Measurements from ENCODE around the gene PDLIM7. TPM values are rescaled to one million over a fixed set of nuclear protein-coding genes. Genes with fewer than 3 reads are reported as not detected.

Gene PDLIM7
- total and polyA plus RNA-seq, 2 of the 4 experiments (the other 2 are of a cell fraction), result 70.4 to 534 TPM

DNA sequence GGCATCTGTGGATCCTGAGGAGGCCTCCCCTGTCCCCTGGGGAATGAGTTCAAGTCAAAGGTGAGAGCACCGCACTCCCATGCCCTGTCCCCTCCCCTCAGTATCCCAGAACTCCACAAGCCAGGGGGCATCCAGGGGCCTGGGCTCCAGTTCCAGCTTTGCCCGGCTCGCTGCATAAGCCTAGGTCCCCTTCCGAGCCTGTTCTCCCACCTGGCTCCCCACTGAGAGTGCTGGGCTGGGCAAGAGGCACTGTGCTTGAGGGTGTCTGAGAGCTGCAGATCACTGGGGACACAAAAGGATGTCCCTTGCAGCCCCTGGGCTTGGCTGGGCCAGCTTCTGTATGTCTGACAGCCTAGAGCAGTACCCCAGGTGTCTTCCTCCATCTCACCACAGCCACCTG is 7.7 kb upstream of the PDLIM7 start:
- peaks cover 6% of the 10 kb centered on the region for H3K36me3 ChIP-seq (ENCODE audit: control insufficient read depth, insufficient read depth, low read length)
- H3K14ac ChIP-seq (replicated peaks; ENCODE audit: low read depth, low read length), result no peak overlapping the region
- no peak overlapping the region for H2AFZ ChIP-seq (replicated peaks; ENCODE audit: low read length, poor library complexity)
- H3K4ac ChIP-seq (ENCODE audit: low read depth, low read length), result no peak overlapping the region
- WGBS, 2 experiments (ENCODE audit: extremely low coverage in 2 of 2, insufficient read length in 1 of 2), result no CpG with 5 or more reads among the region's 4 CpGs
- no peak overlapping the region for H4K91ac ChIP-seq (ENCODE audit: insufficient read depth, low read depth, low read length)
- H2BK15ac ChIP-seq (ENCODE audit: low read depth, low read length), result no peak overlapping the region
- H4K8ac ChIP-seq (ENCODE audit: low read depth in 2 of 2, low read length in 2 of 2), result no peak overlapping the region
- H3K9me3 ChIP-seq (ENCODE audit: control insufficient read depth, insufficient read depth, low read length), result no peaks in the 10 kb centered on the region
- H4K20me1 ChIP-seq (ENCODE audit: insufficient read depth, low read length), result no peaks in the 10 kb centered on the region
- dilution Hi-C loops (cut with HindIII; ENCODE audit: low sequenced_read_pairs, unreplicated experiment) (no loop called here), intact Hi-C loops (cut with micrococcal nuclease) (no loop called here), in situ Hi-C loops (cut with MboI; ENCODE audit: low sequenced_read_pairs) (no loop called here)
- no peak overlapping the region for H3K4me2 ChIP-seq (ENCODE audit: low read depth, low read length)
- H2AK5ac ChIP-seq (ENCODE audit: low read depth, low read length), result no peak overlapping the region
- H3K27ac ChIP-seq (ENCODE audit: insufficient read depth, low read length), result no peak overlapping the region
- no peak overlapping the region for H3K9ac ChIP-seq (ENCODE audit: low read depth, low read length)
- no peak overlapping the region for H3K23ac ChIP-seq (ENCODE audit: low read depth, low read length)
- no peak overlapping the region for H3K18ac ChIP-seq (ENCODE audit: low read depth, low read length)
- no peak for TF ChIP-seq RAD21 (IDR thresholded peaks at IDR 0.05; ENCODE audit: low read length)
- H3K56ac ChIP-seq (ENCODE audit: extremely low read depth, insufficient read depth, low read length), result no peak overlapping the region
- BruUV-seq (replicated peaks), result no TSS peak
- H2BK120ac ChIP-seq (ENCODE audit: low read depth, low read length), result no peak overlapping the region
- H2BK20ac ChIP-seq (ENCODE audit: low read depth, low read length), result no peak overlapping the region
- H2AK9ac ChIP-seq (replicated peaks; ENCODE audit: low read depth, low read length, poor library complexity), result no peak overlapping the region
- H4K5ac ChIP-seq (ENCODE audit: low read depth, low read length), result no peak overlapping the region
- no peak for DNase-seq
- no peaks in the 10 kb centered on the region for H3K9me1 ChIP-seq (ENCODE audit: insufficient read depth, low read length)
- CTCF ChIA-PET, result no interaction called here
- peaks cover 7% of the 10 kb centered on the region; the same call in 1 of the 2 replicates for H3K4me1 ChIP-seq (ENCODE audit: control insufficient read depth, insufficient read depth, low read length)
- POLR2A ChIA-PET (ENCODE audit: unreplicated experiment), result interaction anchor here (1.0 kb wide), 1 partner anchor 10 kb away, joined by 3 read pairs; no protein-coding TSS in a partner anchor
- ATAC-seq (ENCODE audit: low read depth), result no peak
- no peaks in the 10 kb centered on the region; a peak in 1 of 4 replicates for H3K79me1 ChIP-seq (ENCODE audit: low read depth in 1 of 2, low read length in 2 of 2)
- H3K27me3 ChIP-seq (ENCODE audit: control insufficient read depth, insufficient read depth, low read length), result no peaks in the 10 kb centered on the region
- no peak overlapping the region for H3K4me3 ChIP-seq (ENCODE audit: insufficient read depth, low read depth, low read length)
- H2BK5ac ChIP-seq (ENCODE audit: low read depth, low read length, poor library complexity, severe bottlenecking), result no peak overlapping the region

Data from IMR-90 (cell line).